ENCODE measurements around the gene VEPH1.

Gene VEPH1

DNA sequence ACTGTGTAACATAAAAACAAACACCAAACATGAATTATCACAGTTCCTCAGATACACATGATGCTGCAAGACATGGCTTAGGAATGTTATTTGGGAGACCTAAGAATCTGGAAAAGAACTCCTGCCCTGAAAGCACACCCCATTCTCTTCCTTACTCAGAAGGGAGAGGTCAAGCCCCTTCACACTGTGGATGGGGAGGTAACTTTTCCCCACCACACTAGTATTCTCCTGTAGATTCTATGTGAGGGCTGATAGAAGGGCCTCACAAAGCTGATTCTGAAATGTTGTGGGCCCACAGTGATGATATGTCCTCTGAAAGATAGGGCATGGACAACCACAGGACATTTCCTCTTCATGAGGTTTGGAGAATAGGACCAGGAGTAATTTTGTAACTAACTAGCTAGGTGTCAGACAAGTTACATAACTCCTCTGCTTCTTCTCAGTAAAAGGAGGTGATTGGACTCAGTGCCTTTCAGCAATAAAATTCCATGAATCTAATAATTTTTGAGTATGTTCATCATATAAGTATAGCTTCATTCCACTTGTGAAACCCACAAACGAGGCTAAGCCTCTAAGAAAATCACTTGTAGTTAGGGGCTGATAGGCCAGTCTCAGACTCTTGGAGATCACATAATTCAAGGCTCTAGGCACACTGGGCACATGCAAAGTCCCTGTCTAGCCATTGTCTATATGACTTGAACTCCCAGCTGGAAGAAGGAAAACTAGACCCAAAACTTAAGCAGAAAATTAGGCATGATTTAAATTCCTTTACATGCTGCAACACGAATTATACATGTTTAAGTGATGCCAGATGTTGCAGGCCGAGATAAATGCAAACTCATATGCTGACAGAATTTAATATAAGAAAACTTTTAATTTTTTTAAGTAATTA is 59.1 kb downstream of the VEPH1 start:
- Histone ChIP-seq H3K27ac (ENCODE audit: low read depth, low read length) (no peak overlapping the region), H4K20me1 (ENCODE audit: low read depth, low read length) (no peaks in the 10 kb centered on the region), H3K9me2 (replicated peaks; ENCODE audit: insufficient read depth, low read length) (no peaks in the 10 kb centered on the region), H3K36me3 (ENCODE audit: low read length) (no peaks in the 10 kb centered on the region), H3K79me2 (ENCODE audit: insufficient read depth, low read length) (no peaks in the 10 kb centered on the region), H2AFZ (ENCODE audit: low read depth, low read length, severe bottlenecking) (no peak overlapping the region), H3K9ac (ENCODE audit: low read length) (no peak overlapping the region), H3K4me3 (ENCODE audit: insufficient read depth, low read length, poor library complexity, severe bottlenecking) (no peak overlapping the region), H3K9me3 (ENCODE audit: insufficient read depth, low read length) (no peaks in the 10 kb centered on the region), H3K4me2 (ENCODE audit: low read depth, low read length, poor library complexity, severe bottlenecking) (no peak overlapping the region), H3K27me3 (ENCODE audit: low read length) (no peaks in the 10 kb centered on the region), H3F3A (ENCODE audit: insufficient read depth) (no peaks in the 10 kb centered on the region)
- TF ChIP-seq, protein P1, sequence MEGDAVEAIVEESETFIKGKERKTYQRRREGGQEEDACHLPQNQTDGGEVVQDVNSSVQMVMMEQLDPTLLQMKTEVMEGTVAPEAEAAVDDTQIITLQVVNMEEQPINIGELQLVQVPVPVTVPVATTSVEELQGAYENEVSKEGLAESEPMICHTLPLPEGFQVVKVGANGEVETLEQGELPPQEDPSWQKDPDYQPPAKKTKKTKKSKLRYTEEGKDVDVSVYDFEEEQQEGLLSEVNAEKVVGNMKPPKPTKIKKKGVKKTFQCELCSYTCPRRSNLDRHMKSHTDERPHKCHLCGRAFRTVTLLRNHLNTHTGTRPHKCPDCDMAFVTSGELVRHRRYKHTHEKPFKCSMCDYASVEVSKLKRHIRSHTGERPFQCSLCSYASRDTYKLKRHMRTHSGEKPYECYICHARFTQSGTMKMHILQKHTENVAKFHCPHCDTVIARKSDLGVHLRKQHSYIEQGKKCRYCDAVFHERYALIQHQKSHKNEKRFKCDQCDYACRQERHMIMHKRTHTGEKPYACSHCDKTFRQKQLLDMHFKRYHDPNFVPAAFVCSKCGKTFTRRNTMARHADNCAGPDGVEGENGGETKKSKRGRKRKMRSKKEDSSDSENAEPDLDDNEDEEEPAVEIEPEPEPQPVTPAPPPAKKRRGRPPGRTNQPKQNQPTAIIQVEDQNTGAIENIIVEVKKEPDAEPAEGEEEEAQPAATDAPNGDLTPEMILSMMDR (IDR thresholded peaks at IDR 0.05; ENCODE audit: insufficient read depth, low read length, poor library complexity, severe bottlenecking) = no peak
- no peak for TF ChIP-seq EZH2phosphoT487 (conservative IDR thresholded peaks at IDR 0.05; ENCODE audit: low read length)

DNA sequence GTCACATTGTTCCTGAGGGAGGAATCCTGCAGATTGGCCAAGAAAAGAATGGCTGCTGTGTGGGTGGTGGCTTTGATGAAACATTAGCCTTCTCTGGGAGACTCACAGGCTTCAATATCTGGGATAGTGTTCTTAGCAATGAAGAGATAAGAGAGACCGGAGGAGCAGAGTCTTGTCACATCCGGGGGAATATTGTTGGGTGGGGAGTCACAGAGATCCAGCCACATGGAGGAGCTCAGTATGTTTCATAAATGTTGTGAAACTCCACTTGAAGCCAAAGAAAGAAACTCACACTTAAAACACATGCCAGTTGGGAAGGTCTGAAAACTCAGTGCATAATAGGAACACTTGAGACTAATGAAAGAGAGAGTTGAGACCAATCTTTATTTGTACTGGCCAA is 60.5 kb downstream of the VEPH1 start:
- Histone ChIP-seq H3K4me3 (ENCODE audit: insufficient read depth, low read length, poor library complexity, severe bottlenecking) (no peak overlapping the region), H3K27me3 (ENCODE audit: low read length) (no peaks in the 10 kb centered on the region), H3K27ac (ENCODE audit: low read depth, low read length) (no peak overlapping the region), H3K4me2 (ENCODE audit: low read depth, low read length, poor library complexity, severe bottlenecking) (no peak overlapping the region), H4K20me1 (ENCODE audit: low read depth, low read length) (no peaks in the 10 kb centered on the region), H3K36me3 (ENCODE audit: low read length) (no peaks in the 10 kb centered on the region), H2AFZ (ENCODE audit: low read depth, low read length, severe bottlenecking) (no peak overlapping the region), H3K9me2 (replicated peaks; ENCODE audit: insufficient read depth, low read length) (no peaks in the 10 kb centered on the region), H3K9ac (ENCODE audit: low read length) (no peak overlapping the region), H3K79me2 (ENCODE audit: insufficient read depth, low read length) (no peaks in the 10 kb centered on the region), H3F3A (ENCODE audit: insufficient read depth) (no peaks in the 10 kb centered on the region), H3K9me3 (ENCODE audit: insufficient read depth, low read length) (no peaks in the 10 kb centered on the region)
- no peak for TF ChIP-seq EZH2phosphoT487 (conservative IDR thresholded peaks at IDR 0.05; ENCODE audit: low read length)
- TF ChIP-seq, protein P1 (IDR thresholded peaks at IDR 0.05; ENCODE audit: insufficient read depth, low read length, poor library complexity, severe bottlenecking) = no peak

DNA sequence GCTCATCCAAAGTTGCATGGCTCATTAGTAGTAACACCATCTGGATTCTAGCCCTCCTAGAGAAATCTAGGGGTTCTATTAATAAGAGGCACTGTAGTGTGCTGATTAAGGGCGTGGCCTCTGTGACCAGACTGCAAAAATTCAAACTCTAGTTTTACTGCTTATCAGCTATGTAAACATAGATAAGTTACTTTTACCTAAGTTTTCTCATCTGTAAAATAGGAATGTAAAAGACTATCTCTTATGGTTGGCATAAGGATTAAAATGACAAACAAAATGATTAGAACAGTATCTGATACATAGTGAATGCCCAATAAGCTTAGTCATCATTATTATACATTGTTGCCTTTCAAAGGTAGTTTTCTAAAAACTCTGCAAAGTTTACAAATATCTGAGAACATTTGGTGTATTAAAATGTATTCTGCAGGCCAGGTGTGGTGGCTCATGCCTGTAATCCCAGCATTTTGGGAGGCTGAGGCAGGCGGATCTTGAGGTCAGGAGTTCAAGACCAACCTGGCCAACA is 62.1 kb downstream of the VEPH1 start:
- Histone ChIP-seq H3F3A (ENCODE audit: insufficient read depth) (no peaks in the 10 kb centered on the region), H3K9me2 (replicated peaks; ENCODE audit: insufficient read depth, low read length) (no peaks in the 10 kb centered on the region), H3K36me3 (ENCODE audit: low read length) (no peaks in the 10 kb centered on the region), H3K9me3 (ENCODE audit: insufficient read depth, low read length) (no peaks in the 10 kb centered on the region), H3K4me3 (ENCODE audit: insufficient read depth, low read length, poor library complexity, severe bottlenecking) (no peak overlapping the region), H2AFZ (ENCODE audit: low read depth, low read length, severe bottlenecking) (no peak overlapping the region), H3K27me3 (ENCODE audit: low read length) (no peaks in the 10 kb centered on the region), H3K79me2 (ENCODE audit: insufficient read depth, low read length) (no peaks in the 10 kb centered on the region), H3K9ac (ENCODE audit: low read length) (no peak overlapping the region), H4K20me1 (ENCODE audit: low read depth, low read length) (no peaks in the 10 kb centered on the region), H3K27ac (ENCODE audit: low read depth, low read length) (no peak overlapping the region), H3K4me2 (ENCODE audit: low read depth, low read length, poor library complexity, severe bottlenecking) (no peak overlapping the region)
- TF ChIP-seq EZH2phosphoT487 (conservative IDR thresholded peaks at IDR 0.05; ENCODE audit: low read length) = no peak
- TF ChIP-seq, protein P1 (IDR thresholded peaks at IDR 0.05; ENCODE audit: insufficient read depth, low read length, poor library complexity, severe bottlenecking) = no peak

Measured in SU-DHL-6 (cell line).